Karpas-422 (cell line): ENCODE data around the gene MAP7. TPM values are rescaled to one million over a fixed set of nuclear protein-coding genes. Genes with fewer than 3 reads are reported as not detected.

Experiments used
- DNase-seq: peaks from one replicate; pipeline ENCODE4 v3.0.0-alpha.2; 2015
- H2AFZ ChIP-seq: fragments of 200-600 bp; sonication (generic); 2 replicates; pipeline ENCODE4 v1.6.1; 2014; ENCODE audit warnings: antibody characterized with exemption, low read length, mixed read lengths
- H3K27ac ChIP-seq: fragments of 200-600 bp; sonication (generic); 2 replicates; pipeline ENCODE4 v1.5.1; 2014; ENCODE audit warnings: mild to moderate bottlenecking, low read length, moderate library complexity
- H3K27me3 ChIP-seq: fragments of 200-600 bp; sonication (generic); 2 replicates; pipeline ENCODE4 v1.6.1; 2014; ENCODE audit warnings: low read length, mixed read lengths
- H3K36me3 ChIP-seq: fragments of 200-600 bp; sonication (generic); 2 replicates; pipeline ENCODE4 v1.6.1; 2014; ENCODE audit warnings: low read length, mixed read lengths; ENCODE audit not compliant: insufficient read depth
- H3K4me1 ChIP-seq: fragments of 200-600 bp; sonication (generic); 2 replicates; pipeline ENCODE4 v1.6.1; 2014; ENCODE audit warnings: mild to moderate bottlenecking, low read length, mixed read lengths
- H3K4me2 ChIP-seq: fragments of 200-600 bp; sonication (generic); 2 replicates; pipeline ENCODE4 v1.6.1; 2014; ENCODE audit warnings: low read length, low read depth, mild to moderate bottlenecking; ENCODE audit not compliant: poor library complexity, severe bottlenecking
- H3K4me3 ChIP-seq: fragments of 200-600 bp; sonication (generic); 2 replicates; pipeline ENCODE4 v1.5.1; 2014; ENCODE audit warnings: mild to moderate bottlenecking, antibody characterized with exemption, low read length, mixed read lengths
- H3K79me2 ChIP-seq: fragments of 200-600 bp; sonication (generic); 2 replicates; pipeline ENCODE4 v1.6.1; 2014; ENCODE audit warnings: mild to moderate bottlenecking, low read length, mixed read lengths
- H3K9ac ChIP-seq: fragments of 200-600 bp; sonication (generic); 2 replicates; pipeline ENCODE4 v1.6.0; 2014; ENCODE audit warnings: low read length
- H3K9me2 ChIP-seq: fragments of 200-600 bp; sonication (generic), shearing (Covaris generic); replicated peaks from 2 replicates; pipeline ENCODE4 v1.6.0; 2014; ENCODE audit warnings: mild to moderate bottlenecking, low read length, moderate library complexity; ENCODE audit not compliant: insufficient read depth
- H3K9me3 ChIP-seq: fragments of 300-700, 200-600 bp; sonication (generic); 2 replicates; pipeline ENCODE4 v1.6.1; 2014; ENCODE audit warnings: low read length, mixed read lengths
- H4K20me1 ChIP-seq: fragments of 200-600 bp; sonication (generic); 2 replicates; pipeline ENCODE4 v1.6.1; 2014; ENCODE audit warnings: mild to moderate bottlenecking, antibody characterized with exemption, low read length, low read depth; ENCODE audit not compliant: insufficient read depth
- total RNA-seq: library from RNA; depleted of rRNA; stranded (reverse); fragments of >200 nt; shearing (Covaris generic); gene quantifications from 2 replicates; pipeline ENCODE4 v1.2.3, GENCODE V29; 2014; ENCODE audit warnings: low replicate concordance

The MAP7 gene
- total RNA-seq, 1 experiment from 2014 or later = not detected

GRCh38 chr6:136412410-136412809 is 137.8 kb downstream of the MAP7 start:
- H3K79me2 ChIP-seq = no peaks in the 10 kb centered on the region
- H3K4me1 ChIP-seq = no peaks in the 10 kb centered on the region
- no peaks in the 10 kb centered on the region for H3K27me3 ChIP-seq
- H3K36me3 ChIP-seq = no peaks in the 10 kb centered on the region
- H3K4me3 ChIP-seq = no peak overlapping the region
- H2AFZ ChIP-seq = no peak overlapping the region
- no peak overlapping the region for H3K27ac ChIP-seq
- no peaks in the 10 kb centered on the region for H3K9me2 ChIP-seq
- H4K20me1 ChIP-seq = no peaks in the 10 kb centered on the region
- no peak for DNase-seq
- H3K4me2 ChIP-seq = no peak overlapping the region
- H3K9ac ChIP-seq = no peak overlapping the region
- no peaks in the 10 kb centered on the region for H3K9me3 ChIP-seq

GRCh38 chr6:136411453-136412354 is 138.5 kb downstream of the MAP7 start:
- H4K20me1 ChIP-seq = no peaks in the 10 kb centered on the region
- H3K9ac ChIP-seq = no peak overlapping the region
- no peaks in the 10 kb centered on the region for H3K79me2 ChIP-seq
- H3K4me1 ChIP-seq = no peaks in the 10 kb centered on the region
- no peaks in the 10 kb centered on the region for H3K9me2 ChIP-seq
- H3K9me3 ChIP-seq = no peaks in the 10 kb centered on the region
- no peak for DNase-seq
- no peaks in the 10 kb centered on the region for H3K36me3 ChIP-seq
- H3K4me2 ChIP-seq = no peak overlapping the region
- no peaks in the 10 kb centered on the region for H3K27me3 ChIP-seq
- no peak overlapping the region for H3K27ac ChIP-seq
- H2AFZ ChIP-seq = no peak overlapping the region
- no peak overlapping the region for H3K4me3 ChIP-seq

DNA sequence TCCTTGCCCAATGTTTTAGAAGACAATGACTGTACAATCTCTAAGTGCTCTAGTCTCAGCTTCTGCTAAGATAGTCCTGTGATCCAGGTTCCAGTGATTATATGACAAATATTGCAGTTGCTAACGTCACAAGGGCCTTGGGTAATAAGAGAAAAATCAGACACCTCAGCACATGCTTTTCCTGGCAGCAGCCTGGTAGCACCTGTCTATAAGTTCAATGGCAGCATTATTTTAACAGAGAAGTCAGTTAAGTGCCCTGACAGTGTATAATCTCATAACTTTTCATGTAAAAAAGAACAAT is 139.2 kb downstream of the MAP7 start:
- no peaks in the 10 kb centered on the region for H3K4me1 ChIP-seq

DNA sequence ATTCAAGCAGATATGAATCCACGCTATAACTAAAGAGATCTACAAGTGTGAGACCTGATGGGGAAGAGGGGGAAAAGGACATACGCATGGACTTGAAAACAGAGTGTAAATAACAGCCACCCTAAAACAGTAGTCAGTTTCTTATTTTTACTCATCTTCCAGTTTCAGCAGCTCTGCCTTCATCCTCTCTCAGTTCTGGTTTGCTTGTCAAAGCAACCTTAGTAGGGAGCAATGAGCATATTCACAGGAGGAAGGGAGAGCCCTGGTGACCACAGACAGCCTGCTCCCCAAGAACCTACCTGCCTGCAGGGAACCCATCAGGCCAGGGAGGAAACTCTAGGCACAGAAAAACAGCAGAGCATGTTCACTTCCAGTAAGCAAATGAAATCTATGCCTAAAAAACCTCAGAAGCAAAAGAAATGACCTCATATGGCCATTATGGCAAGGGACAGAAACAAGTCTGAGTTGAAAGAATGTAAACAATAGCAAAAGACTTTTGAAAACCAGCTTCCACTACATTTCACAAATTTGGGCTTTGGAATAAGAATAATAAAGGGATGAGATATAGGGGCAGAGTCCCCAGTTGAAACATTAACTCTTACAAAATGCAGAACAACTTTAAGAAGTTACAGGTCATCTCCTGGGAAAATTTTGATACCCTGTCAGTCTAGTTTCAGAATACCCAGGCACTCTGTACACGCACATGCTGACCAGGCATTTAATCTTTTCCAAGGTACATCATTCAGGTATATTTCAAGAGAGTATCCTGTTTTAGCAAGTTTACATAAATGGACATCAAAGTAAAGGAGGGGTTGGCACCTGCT is 139.8 kb downstream of the MAP7 start:
- H4K20me1 ChIP-seq = no peaks in the 10 kb centered on the region
- H2AFZ ChIP-seq = no peak overlapping the region
- no peak overlapping the region for H3K27ac ChIP-seq
- no peaks in the 10 kb centered on the region for H3K36me3 ChIP-seq
- no peak overlapping the region for H3K4me2 ChIP-seq
- H3K4me1 ChIP-seq = no peaks in the 10 kb centered on the region
- H3K9ac ChIP-seq = no peak overlapping the region
- H3K9me2 ChIP-seq = no peaks in the 10 kb centered on the region
- H3K9me3 ChIP-seq = no peaks in the 10 kb centered on the region
- H3K4me3 ChIP-seq = no peak overlapping the region
- H3K27me3 ChIP-seq = no peaks in the 10 kb centered on the region
- no peaks in the 10 kb centered on the region for H3K79me2 ChIP-seq
- DNase-seq = no peak

More for the DNA sequence above, 139.2 kb downstream of the MAP7 start:
- H3K36me3 ChIP-seq = no peaks in the 10 kb centered on the region
- no peak overlapping the region for H3K4me3 ChIP-seq
- H3K4me2 ChIP-seq = no peak overlapping the region
- H3K27ac ChIP-seq = no peak overlapping the region
- no peak for DNase-seq
- H3K9me3 ChIP-seq = no peaks in the 10 kb centered on the region
- no peaks in the 10 kb centered on the region for H3K9me2 ChIP-seq
- H4K20me1 ChIP-seq = no peaks in the 10 kb centered on the region
- no peak overlapping the region for H2AFZ ChIP-seq
- no peaks in the 10 kb centered on the region for H3K79me2 ChIP-seq
- no peaks in the 10 kb centered on the region for H3K27me3 ChIP-seq
- H3K9ac ChIP-seq = no peak overlapping the region

DNA sequence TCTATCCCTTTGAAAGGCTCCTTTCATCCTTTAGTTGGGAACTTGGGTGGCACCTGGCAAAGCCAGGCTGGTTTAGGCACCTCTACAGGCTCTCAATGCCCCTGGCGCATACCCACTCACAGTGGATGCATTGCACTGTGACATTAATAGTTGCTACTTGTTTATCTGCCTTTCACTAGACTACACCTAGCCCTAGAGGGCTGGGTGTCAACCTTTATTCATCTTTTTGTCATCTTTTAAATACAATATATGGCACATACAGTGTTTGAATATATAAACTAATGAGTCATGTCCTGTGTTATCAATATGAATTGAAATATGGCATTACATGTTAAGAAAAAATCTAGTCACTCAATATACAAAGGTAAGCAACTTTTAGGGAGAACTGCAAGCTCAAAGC is 140.6 kb downstream of the MAP7 start:
- DNase-seq = no peak
- Histone ChIP-seq H3K9me3 (no peaks in the 10 kb centered on the region), H3K27ac (no peak overlapping the region), H3K27me3 (no peaks in the 10 kb centered on the region), H3K9ac (no peak overlapping the region), H3K36me3 (no peaks in the 10 kb centered on the region), H3K4me1 (no peaks in the 10 kb centered on the region), H3K4me2 (no peak overlapping the region), H3K79me2 (no peaks in the 10 kb centered on the region), H2AFZ (no peak overlapping the region), H3K9me2 (no peaks in the 10 kb centered on the region), H3K4me3 (no peak overlapping the region), H4K20me1 (no peaks in the 10 kb centered on the region)

DNA sequence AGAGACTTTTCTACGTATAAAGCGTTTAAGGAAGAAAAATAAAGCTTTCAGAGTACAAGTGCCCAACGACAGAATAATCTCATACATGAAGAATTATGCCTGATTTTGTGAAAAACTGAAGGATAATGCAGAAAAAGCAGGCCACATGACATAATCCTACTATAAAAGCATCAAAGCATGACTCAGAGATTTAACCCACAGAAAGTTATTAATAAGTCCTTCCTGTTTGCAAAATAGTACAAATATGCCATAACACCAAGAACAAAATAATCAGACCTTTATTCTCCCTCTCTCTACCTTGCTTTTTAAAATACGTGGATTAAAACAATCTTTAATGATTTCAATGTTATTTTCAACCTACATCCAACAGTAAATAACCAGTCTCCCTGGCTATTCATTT is 142.0 kb downstream of the MAP7 start:
- Histone ChIP-seq H3K9me2 (no peaks in the 10 kb centered on the region), H3K79me2 (no peaks in the 10 kb centered on the region), H3K36me3 (no peaks in the 10 kb centered on the region), H2AFZ (no peak overlapping the region), H3K9ac (no peak overlapping the region), H3K27ac (no peak overlapping the region), H3K27me3 (no peaks in the 10 kb centered on the region), H3K4me2 (no peak overlapping the region), H3K4me3 (no peak overlapping the region), H3K4me1 (no peaks in the 10 kb centered on the region), H4K20me1 (no peaks in the 10 kb centered on the region), H3K9me3 (no peaks in the 10 kb centered on the region)
- DNase-seq = no peak

- Histone ChIP-seq H3K27me3 (no peaks in the 10 kb centered on the region), H3K36me3 (no peaks in the 10 kb centered on the region)
Observed at GRCh38 chr6:136405420-136406029, 144.7 kb downstream of the MAP7 start.

More at GRCh38 chr6:136405420-136406029, 144.7 kb downstream of the MAP7 start:
- no peak overlapping the region for H3K4me2 ChIP-seq
- H3K9ac ChIP-seq = no peak overlapping the region
- no peak overlapping the region for H2AFZ ChIP-seq
- H3K79me2 ChIP-seq = no peaks in the 10 kb centered on the region
- no peak overlapping the region for H3K27ac ChIP-seq
- H3K4me3 ChIP-seq = no peak overlapping the region
- H3K9me2 ChIP-seq = no peaks in the 10 kb centered on the region
- no peaks in the 10 kb centered on the region for H4K20me1 ChIP-seq
- H3K9me3 ChIP-seq = no peaks in the 10 kb centered on the region
- no peak for DNase-seq
- no peaks in the 10 kb centered on the region for H3K4me1 ChIP-seq
